Keratinocyte (primary cell): ENCODE results near the gene KCNAB2. TPM values are rescaled to one million over a fixed set of nuclear protein-coding genes. Genes with fewer than 3 reads are reported as not detected.

ENCODE experiments used
- DNase-seq: peaks from one replicate; pipeline ENCODE4 v3.0.0-alpha.2; 2011; ENCODE audit warnings: low read depth, missing footprints, low spot score
- FAIRE-seq: peaks from 2 replicates; lab custom pipeline; 2011; peaks lifted over from hg19 to GRCh38; lab: Jason Lieb, UNC
- H2AFZ ChIP-seq: 2 replicates; pipeline ENCODE4 v1.6.0; 2012; ENCODE audit warnings: low read length, control low read depth, inconsistent platforms; ENCODE audit not compliant: control insufficient read depth
- H3K27ac ChIP-seq: 2 replicates; pipeline ENCODE4 v1.5.1; 2011; ENCODE audit warnings: low read length; ENCODE audit not compliant: control insufficient read depth, insufficient read depth
- H3K27me3 ChIP-seq: 3 replicates; pipeline ENCODE4 v1.6.0; 2011; ENCODE audit warnings: low read length; ENCODE audit not compliant: control insufficient read depth, insufficient read depth; ENCODE audit errors: extremely low read depth
- H3K36me3 ChIP-seq, 2 experiments: 2 replicates in 1 of 2; 3 replicates in 1 of 2; pipeline ENCODE4 v1.5.1; 2011; ENCODE audit warnings: low read length in 2 of 2, mild to moderate bottlenecking in 1 of 2; ENCODE audit not compliant: control insufficient read depth in 2 of 2, insufficient read depth in 2 of 2; ENCODE audit errors: extremely low read depth in 1 of 2
- H3K4me1 ChIP-seq: 3 replicates; pipeline ENCODE4 v1.5.1; 2011; ENCODE audit warnings: low read length; ENCODE audit not compliant: control insufficient read depth, insufficient read depth; ENCODE audit errors: extremely low read depth
- H3K4me2 ChIP-seq: 3 replicates; pipeline ENCODE4 v1.6.0; 2011; ENCODE audit warnings: low read depth, low read length; ENCODE audit not compliant: control insufficient read depth, insufficient read depth; ENCODE audit errors: extremely low read depth
- H3K4me3 ChIP-seq, 3 experiments: fragments of 200-600 bp in 1 of 3; sonication (generic) in 1 of 3; 2 replicates in 2 of 3; 3 replicates in 1 of 3; pipeline ENCODE4 v1.5.1; 2011 to 2016; ENCODE audit warnings: low read length in 3 of 3, mild to moderate bottlenecking in 3 of 3, control low read depth in 2 of 3, inconsistent platforms in 1 of 3, low read depth in 1 of 3, mixed read lengths in 1 of 3, mixed run types in 1 of 3, moderate library complexity in 1 of 3; ENCODE audit not compliant: control insufficient read depth in 2 of 3, insufficient read depth in 2 of 3; ENCODE audit errors: extremely low read depth in 1 of 3
- H3K79me2 ChIP-seq: 2 replicates; pipeline ENCODE4 v1.6.0; 2012; ENCODE audit warnings: low read length; ENCODE audit not compliant: control insufficient read depth, insufficient read depth
- H3K9ac ChIP-seq: 3 replicates; pipeline ENCODE4 v1.6.0; 2011; ENCODE audit warnings: low read length; ENCODE audit not compliant: control insufficient read depth, insufficient read depth; ENCODE audit errors: extremely low read depth
- H3K9me1 ChIP-seq: 3 replicates; pipeline ENCODE4 v1.6.0; 2011; ENCODE audit warnings: low read length; ENCODE audit not compliant: control insufficient read depth, insufficient read depth; ENCODE audit errors: extremely low read depth
- H3K9me3 ChIP-seq: 2 replicates; pipeline ENCODE4 v1.5.1; 2012; ENCODE audit warnings: low read depth, low read length; ENCODE audit not compliant: control insufficient read depth
- H4K20me1 ChIP-seq: 3 replicates; pipeline ENCODE4 v1.6.0; 2011; ENCODE audit warnings: low read length; ENCODE audit not compliant: control insufficient read depth, insufficient read depth; ENCODE audit errors: extremely low read depth
- CTCF ChIP-seq, 3 experiments: IDR thresholded peaks in 1 of 3; conservative IDR thresholded peaks in 1 of 3; optimal IDR thresholded peaks in 1 of 3; 2 replicates in 2 of 3; 3 replicates in 1 of 3; pipeline versions ENCODE3 to v1.5.1; 2011; ENCODE audit warnings: low read length in 3 of 3, mild to moderate bottlenecking in 3 of 3, moderate library complexity in 2 of 3, control low read depth in 1 of 3, inconsistent platforms in 1 of 3; ENCODE audit not compliant: insufficient read depth in 2 of 3; ENCODE audit errors: extremely low read depth in 1 of 3
- EZH2 ChIP-seq: IDR thresholded peaks from one replicate; pipeline ENCODE4 v1.6.1; 2012; ENCODE audit warnings: inconsistent platforms, mild to moderate bottlenecking, low read length, moderate library complexity
- dilution Hi-C: fragments of 300-500 bp; cut with MboI; formaldehyde crosslinking; loops from one replicate; pipeline ENCODE4 v1.7.0; 2020; ENCODE audit warnings: low sequenced_read_pairs; ENCODE audit not compliant: extremely low pct_ligation_motif_present
- polyA plus RNA-seq, 5 experiments: library from polyadenylated mRNA; depleted of rRNA in 3 of 5; stranded (reverse) in 3 of 5; stranded (forward) in 1 of 5; unstranded in 1 of 5; fragments of >200 nt; gene quantifications; 1 replicate in 1 of 5; 2 replicates in 3 of 5; 3 replicates in 1 of 5; pipeline versions ENCODE4 v1.2.1 to v1.2.3, GENCODE V29; 2011 to 2012; ENCODE audit warnings: missing spikeins in 2 of 5, low read depth in 1 of 5, low replicate concordance in 1 of 5

Gene KCNAB2
- polyA plus RNA-seq, 1 donor (not counting 4 experiments of a cell fraction or from before 2014, with no cell fraction given) = 1.8 TPM

- Histone ChIP-seq H3K27me3 (peaks cover 13% of the 10 kb centered on the region), H3K4me2 (no peak overlapping the region), H3K79me2 (no peaks in the 10 kb centered on the region), H3K9me1 (no peaks in the 10 kb centered on the region), H3K9me3 (no peaks in the 10 kb centered on the region), H3K36me3 (no peaks in the 10 kb centered on the region), H3K4me1 (peaks cover 13% of the 10 kb centered on the region), H3K27ac (no peak overlapping the region), H3K9ac (no peak overlapping the region), H4K20me1 (peaks cover 4% of the 10 kb centered on the region), H3K4me3 (no peak overlapping the region), H2AFZ (no peak overlapping the region)
- dilution Hi-C loops = no loop called here
- DNase-seq = no peak
- FAIRE-seq = no peak
- TF ChIP-seq CTCF (optimal IDR thresholded peaks at IDR 0.05 in 1 of 3, IDR thresholded peaks at IDR 0.05 in 1 of 3, conservative IDR thresholded peaks at IDR 0.05 in 1 of 3; ENCODE audit: extremely low read depth in 1 of 3, insufficient read depth in 2 of 3, low read length in 3 of 3) (no peak), EZH2 (no peak)
These were observed 15.0 kb upstream of the KCNAB2 start for GRCh38 chr1:6030547-6031261.

- dilution Hi-C loops = no loop called here
- no peak for FAIRE-seq
- H3K79me2 ChIP-seq = no peaks in the 10 kb centered on the region
These were observed 12.6 kb upstream of the KCNAB2 start for GRCh38 chr1:6033124-6033523.

More at GRCh38 chr1:6033124-6033523, 12.6 kb upstream of the KCNAB2 start:
- H2AFZ ChIP-seq = no peak overlapping the region
- no peaks in the 10 kb centered on the region for H3K36me3 ChIP-seq
- no peaks in the 10 kb centered on the region for H3K4me1 ChIP-seq
- no peak overlapping the region for H3K4me2 ChIP-seq
- no peak overlapping the region for H3K9ac ChIP-seq
- H3K9me3 ChIP-seq = no peaks in the 10 kb centered on the region
- peaks cover 3% of the 10 kb centered on the region for H4K20me1 ChIP-seq
- peaks cover 9% of the 10 kb centered on the region for H3K27me3 ChIP-seq
- no peak for DNase-seq
- H3K4me3 ChIP-seq = no peak overlapping the region
- TF ChIP-seq EZH2 (no peak), CTCF (optimal IDR thresholded peaks at IDR 0.05 in 1 of 3, IDR thresholded peaks at IDR 0.05 in 1 of 3, conservative IDR thresholded peaks at IDR 0.05 in 1 of 3; ENCODE audit: extremely low read depth in 1 of 3, insufficient read depth in 2 of 3, low read length in 3 of 3) (no peak)
- no peak overlapping the region for H3K27ac ChIP-seq
- no peaks in the 10 kb centered on the region for H3K9me1 ChIP-seq
